ENCODE measurements around the gene SLC25A53. TPM values are rescaled to one million over a fixed set of nuclear protein-coding genes. Genes with fewer than 3 reads are reported as not detected.
"Not testable (repeated sequence)": the region's sequence is repeated elsewhere in the genome, so short reads cannot be mapped to it uniquely, and the experiment has no call there.

SLC25A53 gene
- polyA plus RNA-seq, 1 donor from 2014 or later = 6.6 TPM

DNA sequence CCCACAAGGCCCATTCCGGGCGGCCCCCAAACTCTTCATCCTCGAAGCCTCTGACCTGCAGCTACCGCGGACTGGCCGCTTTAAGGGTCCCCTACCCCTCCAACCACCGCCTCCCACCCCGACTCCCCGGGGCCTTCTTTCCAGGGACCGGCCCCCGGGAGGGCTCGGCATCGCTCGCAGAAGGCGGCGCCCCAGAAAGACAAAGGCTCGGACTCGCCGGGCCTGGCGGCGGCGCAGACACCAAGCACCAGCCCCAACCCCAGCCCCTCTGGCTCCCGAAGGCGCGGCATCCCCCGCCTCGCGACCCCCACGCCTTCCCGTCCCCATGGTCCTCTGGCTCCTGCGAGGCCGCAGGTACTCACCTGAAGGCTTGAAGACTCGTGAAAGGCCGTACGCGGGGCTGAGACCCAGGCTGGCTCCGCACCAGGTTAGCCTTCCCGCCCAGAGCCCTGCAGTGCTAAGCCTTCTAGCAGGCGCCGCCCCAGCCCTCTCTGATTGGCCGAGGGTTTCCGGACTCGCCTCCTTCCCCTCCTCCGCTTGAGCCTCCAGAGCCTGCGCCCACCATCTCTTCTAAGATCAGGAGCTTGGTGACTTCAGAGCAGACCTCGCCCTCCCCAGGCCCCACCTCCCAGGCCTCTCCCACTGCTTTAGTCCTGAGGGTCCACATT lies 80.9 kb downstream of the SLC25A53 start, which contains the start of gene TMSB15C:
Gene TMSB15C (minus strand): TSS at position 459 of the 668 bp plus-strand sequence.
- not testable (repeated sequence) for H3F3A ChIP-seq (ENCODE audit: insufficient read depth, low read length, poor library complexity, severe bottlenecking)

DNA sequence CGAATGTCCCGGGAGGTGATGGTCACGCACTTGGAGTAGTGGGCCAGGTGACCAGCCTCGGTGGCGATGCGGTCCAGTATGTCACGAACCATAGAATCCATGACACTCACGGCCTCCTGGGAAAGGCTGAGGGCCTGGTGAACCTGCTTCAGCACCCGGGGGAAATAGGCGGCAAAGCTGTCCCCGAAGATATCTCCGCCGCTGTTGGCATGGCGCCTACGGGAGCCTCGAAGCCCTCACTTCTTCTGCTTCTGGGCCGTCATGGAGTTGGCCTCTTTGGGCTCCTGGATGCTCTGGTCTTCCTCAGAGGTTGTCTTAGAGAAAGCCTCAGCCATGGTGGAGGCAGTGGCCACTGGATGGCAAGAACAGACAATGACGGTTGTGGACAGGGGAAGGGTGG lies 94.2 kb downstream of the SLC25A53 start:
- H3K9ac ChIP-seq (ENCODE audit: low read length); H3K79me2 ChIP-seq (replicated peaks; ENCODE audit: insufficient read depth, low read length); H2AFZ ChIP-seq (ENCODE audit: low read depth, low read length); H3K36me3 ChIP-seq (ENCODE audit: insufficient read depth, low read length); H3K27ac ChIP-seq (ENCODE audit: low read length); H3K27me3 ChIP-seq (ENCODE audit: insufficient read depth, low read depth, low read length); H3K9me3 ChIP-seq (ENCODE audit: low read length); H3K9me2 ChIP-seq (ENCODE audit: insufficient read depth, low read length); H4K20me1 ChIP-seq (ENCODE audit: insufficient read depth); H3K4me2 ChIP-seq (ENCODE audit: low read length); H3F3A ChIP-seq (ENCODE audit: insufficient read depth, low read length, poor library complexity, severe bottlenecking); H3K4me3 ChIP-seq (ENCODE audit: low read length): not testable (repeated sequence)

More for the DNA sequence above, 80.9 kb downstream of the SLC25A53 start, which contains the start of gene TMSB15C:
- not testable (repeated sequence) for H3K27ac ChIP-seq (ENCODE audit: low read length); H3K4me2 ChIP-seq (ENCODE audit: low read length); H3K9me2 ChIP-seq (ENCODE audit: insufficient read depth, low read length); H4K20me1 ChIP-seq (ENCODE audit: insufficient read depth); H3K27me3 ChIP-seq (ENCODE audit: insufficient read depth, low read depth, low read length); H2AFZ ChIP-seq (ENCODE audit: low read depth, low read length); H3K36me3 ChIP-seq (ENCODE audit: insufficient read depth, low read length); H3K4me3 ChIP-seq (ENCODE audit: low read length); H3K79me2 ChIP-seq (replicated peaks; ENCODE audit: insufficient read depth, low read length); H3K9me3 ChIP-seq (ENCODE audit: low read length); H3K9ac ChIP-seq (ENCODE audit: low read length)

DNA sequence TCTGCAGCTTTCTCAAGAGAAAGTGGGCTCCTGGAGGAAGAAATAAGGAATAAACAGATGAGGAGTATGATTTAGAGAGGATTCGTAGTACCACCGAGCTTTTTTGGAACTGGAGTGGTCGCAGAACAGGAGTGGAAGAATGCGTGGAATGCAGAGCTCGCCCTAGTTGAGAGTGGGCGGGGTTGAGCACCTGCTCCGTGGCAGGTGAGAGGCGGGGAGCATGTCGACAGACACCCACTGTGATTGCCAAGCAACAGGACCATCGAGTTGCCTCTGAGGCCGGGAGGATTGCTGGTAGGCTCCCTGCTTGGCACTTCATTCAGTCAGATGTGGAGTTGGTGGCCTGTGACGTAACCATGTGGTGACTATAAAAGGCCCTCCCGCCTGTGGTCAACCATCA lies 101.9 kb downstream of the SLC25A53 start:
- not testable (repeated sequence) for H3K9me3 ChIP-seq (ENCODE audit: low read length); H3K9ac ChIP-seq (ENCODE audit: low read length); H3K4me2 ChIP-seq (ENCODE audit: low read length); H3K4me3 ChIP-seq (ENCODE audit: low read length); H3K9me2 ChIP-seq (ENCODE audit: insufficient read depth, low read length); H2AFZ ChIP-seq (ENCODE audit: low read depth, low read length); H3F3A ChIP-seq (ENCODE audit: insufficient read depth, low read length, poor library complexity, severe bottlenecking); H4K20me1 ChIP-seq (ENCODE audit: insufficient read depth); H3K27ac ChIP-seq (ENCODE audit: low read length); H3K27me3 ChIP-seq (ENCODE audit: insufficient read depth, low read depth, low read length); H3K36me3 ChIP-seq (ENCODE audit: insufficient read depth, low read length); H3K79me2 ChIP-seq (replicated peaks; ENCODE audit: insufficient read depth, low read length)

Other genes starting within 250 kb of the SLC25A53 start
- 128 and 133 TPM in 2 replicates for gene TMSB15B, start 194.4 kb downstream of the SLC25A53 start, polyA plus RNA-seq
- not detected in 2 replicates for gene H2BW1, start 143.3 kb downstream of the SLC25A53 start, polyA plus RNA-seq
- not detected in 2 replicates for gene H2BW2, start 117.1 kb downstream of the SLC25A53 start, polyA plus RNA-seq
- gene TMSB15C, start 80.8 kb downstream of the SLC25A53 start, polyA plus RNA-seq = 38.0 and 53.2 TPM in 2 replicates
- gene ZCCHC18, start 44.5 kb downstream of the SLC25A53 start, polyA plus RNA-seq = 70.0 and 132 TPM in 2 replicates
- 37.4 and 38.2 TPM in 2 replicates for gene FAM199X, start 9.4 kb upstream of the SLC25A53 start, polyA plus RNA-seq
- gene ESX1, start 97.9 kb upstream of the SLC25A53 start, polyA plus RNA-seq = not detected in 2 replicates

All from neural cell (in vitro differentiated cells).